SKM-1 (cell line): ENCODE measurements around the gene WDR74.
"Not testable (repeated sequence)": the region's sequence is repeated elsewhere in the genome, so short reads cannot be mapped to it uniquely, and the experiment has no call there.

Source experiments
- DNase-seq: peaks from one replicate; lab custom pipeline; 2025; ENCODE audit not compliant: unreplicated experiment; lab: John Stamatoyannopoulos, UW

WDR74 gene

DNA sequence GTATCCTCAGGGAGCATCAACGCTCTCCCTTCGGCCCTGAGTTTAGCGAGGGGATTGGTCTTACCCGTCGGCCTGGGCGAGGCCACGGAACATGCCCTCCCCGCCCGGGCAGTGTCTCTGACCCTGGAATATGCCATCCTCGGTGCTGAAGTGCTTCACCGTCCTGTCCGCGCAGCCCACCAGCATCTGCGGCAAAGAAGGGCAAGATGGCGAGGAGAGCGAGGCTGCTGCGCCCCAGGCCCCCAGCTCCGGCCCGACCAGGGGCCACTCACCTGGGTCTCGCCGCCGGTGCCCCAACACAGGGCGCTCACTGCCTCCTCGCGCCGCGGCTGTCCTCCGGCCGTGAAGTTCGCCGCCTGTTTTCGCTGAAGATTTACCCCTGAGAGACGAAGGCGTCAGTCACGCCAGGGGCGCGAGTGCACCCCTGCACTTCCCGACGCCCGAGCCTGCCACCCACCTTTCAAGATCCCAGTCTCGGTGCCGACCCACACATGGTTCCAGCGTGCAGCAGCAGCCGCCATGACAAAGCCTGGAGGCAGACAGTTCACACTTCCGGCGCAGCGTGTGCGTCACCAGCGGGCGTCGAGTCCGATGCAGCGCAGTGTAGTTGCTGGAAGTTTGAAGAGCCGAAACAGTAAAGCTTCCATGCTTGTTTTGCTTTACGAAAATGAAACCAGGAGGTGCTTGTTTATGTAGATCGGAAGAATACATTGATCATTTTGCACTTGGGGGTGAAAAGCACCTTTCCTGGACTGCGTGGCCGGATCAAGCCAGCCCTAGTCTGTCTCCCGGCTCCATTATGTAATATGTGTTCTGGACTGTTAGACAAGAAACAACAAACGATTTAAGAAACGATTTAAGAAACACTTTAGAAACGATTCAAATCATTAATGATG, at the start of gene WDR74:
TSS of gene WDR74 (minus strand) at position 541 of the 896 bp plus-strand sequence. CDS start at position 521, 20 bp downstream.
- DNase-seq = peak; percentile 68

DNA sequence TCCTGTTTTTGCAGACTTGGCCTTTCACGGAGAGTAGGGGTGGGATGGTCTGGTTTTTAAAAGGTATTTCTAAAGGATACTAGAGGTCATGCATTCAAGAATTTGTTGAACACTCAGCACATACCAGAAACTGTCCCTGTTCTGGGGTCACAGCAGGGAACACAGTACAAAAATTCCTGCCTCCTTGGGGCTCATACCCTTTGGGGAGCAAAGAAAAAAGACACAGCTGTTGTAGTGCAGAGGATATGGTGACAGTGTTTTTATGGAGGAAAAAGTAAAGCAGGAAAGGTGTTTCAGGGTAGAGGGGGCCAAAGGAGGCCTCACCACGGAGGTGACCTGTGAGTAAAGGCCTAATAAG, 49.7 kb upstream of the WDR74 start:
- no peak for DNase-seq

DNA sequence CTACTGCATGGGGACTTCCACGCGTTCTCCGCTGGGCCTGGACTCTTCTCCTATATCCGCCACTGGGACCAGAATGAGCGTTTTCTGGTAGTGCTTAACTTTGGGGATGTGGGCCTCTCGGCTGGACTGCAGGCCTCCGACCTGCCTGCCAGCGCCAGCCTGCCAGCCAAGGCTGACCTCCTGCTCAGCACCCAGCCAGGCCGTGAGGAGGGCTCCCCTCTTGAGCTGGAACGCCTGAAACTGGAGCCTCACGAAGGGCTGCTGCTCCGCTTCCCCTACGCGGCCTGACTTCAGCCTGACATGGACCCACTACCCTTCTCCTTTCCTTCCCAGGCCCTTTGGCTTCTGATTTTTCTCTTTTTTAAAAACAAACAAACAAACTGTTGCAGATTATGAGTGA, 49.0 kb upstream of the WDR74 start:
- DNase-seq = no peak

- no peak for DNase-seq
These were observed 45.9 kb upstream of the WDR74 start for GRCh38 chr11:62885137-62885750.

- no peak for DNase-seq
These were observed 44.3 kb upstream of the WDR74 start for GRCh38 chr11:62883673-62884072.

DNA sequence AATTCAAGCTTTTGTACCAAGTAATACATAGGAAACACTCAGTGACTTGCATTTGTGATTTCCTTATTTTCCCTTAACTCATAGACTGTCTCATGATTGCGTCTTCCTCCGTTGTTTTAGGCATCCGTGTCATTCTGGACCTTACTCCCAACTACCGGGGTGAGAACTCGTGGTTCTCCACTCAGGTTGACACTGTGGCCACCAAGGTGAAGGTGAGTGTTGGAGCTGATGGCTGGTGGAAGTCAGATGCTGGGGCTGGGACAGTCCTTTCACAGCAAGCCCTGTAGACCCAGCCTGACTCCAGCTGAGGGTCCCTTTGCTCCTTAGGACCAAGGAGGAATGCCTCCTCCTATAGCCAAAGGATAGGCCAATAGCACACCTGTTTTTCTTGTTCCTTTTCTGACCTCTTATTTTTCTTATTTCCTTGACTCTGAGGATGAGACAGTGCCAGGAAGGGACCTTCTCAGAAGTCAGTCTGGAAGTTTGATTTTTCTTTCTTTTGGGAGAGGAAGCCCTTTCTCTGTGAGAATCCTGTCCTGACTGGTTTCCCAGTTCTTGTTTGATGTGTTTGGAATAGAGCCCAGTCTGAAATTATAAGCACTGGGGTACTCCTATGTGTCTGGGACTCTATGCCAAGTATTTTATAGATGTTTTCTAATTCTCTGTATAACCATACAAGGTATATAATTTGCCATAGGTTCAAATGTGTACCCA, 43.6 kb upstream of the WDR74 start:
- DNase-seq = no peak

DNA sequence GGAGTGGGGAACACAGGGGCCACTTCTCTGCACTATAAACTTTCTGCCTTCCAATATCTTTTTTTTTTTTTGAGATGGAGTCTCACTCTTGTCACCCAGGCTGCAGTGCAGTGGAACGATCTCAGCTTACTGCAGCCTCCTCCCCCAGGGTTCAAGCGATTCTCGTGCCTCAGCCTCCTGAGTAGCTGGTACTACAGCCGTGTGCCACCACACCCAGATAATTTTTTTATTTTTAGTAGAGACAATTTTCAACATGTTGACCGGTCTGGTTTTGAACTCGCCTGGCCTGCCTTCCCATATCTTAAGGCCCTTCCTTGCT, 43.0 kb upstream of the WDR74 start:
- no peak for DNase-seq

DNA sequence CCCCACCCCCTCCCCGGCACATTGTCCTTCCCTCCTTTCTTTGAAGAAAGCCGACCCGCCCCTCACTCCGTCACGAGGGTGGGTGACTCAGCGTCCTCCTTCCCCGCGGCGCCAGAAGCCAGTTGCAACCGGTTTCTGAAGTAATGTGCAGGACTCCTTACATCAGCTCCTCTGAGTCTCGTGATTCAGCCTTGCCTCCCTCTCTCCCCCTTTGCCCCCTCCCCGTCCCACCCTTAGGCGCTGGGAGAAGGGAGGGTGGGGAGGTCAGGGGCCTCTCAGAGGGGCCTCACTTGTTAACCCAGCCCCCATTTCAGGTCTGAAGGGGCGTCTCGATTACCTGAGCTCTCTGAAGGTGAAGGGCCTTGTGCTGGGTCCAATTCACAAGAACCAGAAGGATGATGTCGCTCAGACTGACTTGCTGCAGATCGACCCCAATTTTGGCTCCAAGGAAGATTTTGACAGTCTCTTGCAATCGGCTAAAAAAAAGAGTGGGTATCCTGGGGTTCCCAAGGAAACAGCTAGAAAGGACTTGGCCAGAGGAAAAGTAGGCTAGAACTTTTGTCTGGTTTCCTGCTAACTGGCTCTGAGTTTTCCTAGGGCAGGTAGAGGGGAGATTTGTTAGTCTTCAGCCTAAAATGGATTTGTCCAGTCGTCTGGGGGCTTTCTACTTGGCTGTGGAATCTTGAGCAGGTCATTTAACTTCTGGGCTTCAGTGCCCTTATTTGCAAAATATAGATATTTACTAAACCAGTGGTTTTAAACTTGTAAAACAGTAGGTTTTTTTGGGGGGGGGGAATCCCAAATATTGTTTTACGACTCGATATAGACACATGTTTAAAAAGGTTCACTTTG, 42.4 kb upstream of the WDR74 start:
- DNase-seq = peak; percentile 97

DNA sequence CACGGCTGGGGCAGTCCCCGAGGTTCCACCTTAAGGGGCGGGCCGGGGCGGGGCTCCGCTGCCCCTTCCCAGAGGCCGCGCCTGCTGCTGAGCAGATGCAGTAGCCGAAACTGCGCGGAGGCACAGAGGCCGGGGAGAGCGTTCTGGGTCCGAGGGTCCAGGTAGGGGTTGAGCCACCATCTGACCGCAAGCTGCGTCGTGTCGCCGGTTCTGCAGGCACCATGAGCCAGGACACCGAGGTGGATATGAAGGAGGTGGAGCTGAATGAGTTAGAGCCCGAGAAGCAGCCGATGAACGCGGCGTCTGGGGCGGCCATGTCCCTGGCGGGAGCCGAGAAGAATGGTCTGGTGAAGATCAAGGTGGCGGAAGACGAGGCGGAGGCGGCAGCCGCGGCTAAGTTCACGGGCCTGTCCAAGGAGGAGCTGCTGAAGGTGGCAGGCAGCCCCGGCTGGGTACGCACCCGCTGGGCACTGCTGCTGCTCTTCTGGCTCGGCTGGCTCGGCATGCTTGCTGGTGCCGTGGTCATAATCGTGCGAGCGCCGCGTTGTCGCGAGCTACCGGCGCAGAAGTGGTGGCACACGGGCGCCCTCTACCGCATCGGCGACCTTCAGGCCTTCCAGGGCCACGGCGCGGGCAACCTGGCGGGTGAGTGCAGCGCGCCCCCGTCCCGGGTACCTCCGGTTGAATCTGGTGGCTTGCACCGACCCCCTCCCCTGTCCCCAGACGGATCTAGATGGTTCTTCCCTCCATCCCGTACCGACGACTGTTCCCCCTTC, 41.6 kb upstream of the WDR74 start, which contains the start of gene SLC3A2:
TSS of gene SLC3A2 (plus strand) at position 94 of the 776 bp plus-strand sequence. CDS start at position 222, 128 bp downstream.
- peak; percentile 81 for DNase-seq

DNA sequence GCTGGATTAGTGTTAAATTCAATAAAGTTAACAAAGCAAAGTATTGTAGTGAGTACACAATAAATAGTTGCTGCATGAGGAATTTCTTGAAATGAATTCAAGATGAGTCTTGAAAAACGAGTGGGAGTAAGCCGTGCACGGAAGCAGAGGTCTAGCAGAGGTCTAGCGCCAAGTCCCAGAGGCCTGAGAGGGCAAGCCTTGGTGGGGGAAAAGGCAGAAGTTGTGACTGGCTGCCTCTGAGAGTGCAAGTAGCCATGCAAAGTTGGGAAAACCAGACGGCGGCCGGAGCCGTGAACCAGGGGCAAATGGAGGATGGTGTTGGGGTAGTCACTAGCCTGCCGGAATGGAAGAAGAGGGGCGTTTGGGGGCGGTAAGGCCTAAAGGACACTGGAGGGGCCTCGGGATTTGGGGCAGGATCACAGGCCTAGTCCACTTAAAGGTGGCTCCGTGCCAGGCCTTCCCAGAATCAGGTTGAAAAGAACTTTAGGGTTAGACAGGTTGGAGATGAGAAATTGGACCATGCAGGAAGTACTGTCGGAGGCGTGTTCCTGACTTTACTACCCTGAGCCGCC, 40.9 kb upstream of the WDR74 start:
- DNase-seq = no peak

DNA sequence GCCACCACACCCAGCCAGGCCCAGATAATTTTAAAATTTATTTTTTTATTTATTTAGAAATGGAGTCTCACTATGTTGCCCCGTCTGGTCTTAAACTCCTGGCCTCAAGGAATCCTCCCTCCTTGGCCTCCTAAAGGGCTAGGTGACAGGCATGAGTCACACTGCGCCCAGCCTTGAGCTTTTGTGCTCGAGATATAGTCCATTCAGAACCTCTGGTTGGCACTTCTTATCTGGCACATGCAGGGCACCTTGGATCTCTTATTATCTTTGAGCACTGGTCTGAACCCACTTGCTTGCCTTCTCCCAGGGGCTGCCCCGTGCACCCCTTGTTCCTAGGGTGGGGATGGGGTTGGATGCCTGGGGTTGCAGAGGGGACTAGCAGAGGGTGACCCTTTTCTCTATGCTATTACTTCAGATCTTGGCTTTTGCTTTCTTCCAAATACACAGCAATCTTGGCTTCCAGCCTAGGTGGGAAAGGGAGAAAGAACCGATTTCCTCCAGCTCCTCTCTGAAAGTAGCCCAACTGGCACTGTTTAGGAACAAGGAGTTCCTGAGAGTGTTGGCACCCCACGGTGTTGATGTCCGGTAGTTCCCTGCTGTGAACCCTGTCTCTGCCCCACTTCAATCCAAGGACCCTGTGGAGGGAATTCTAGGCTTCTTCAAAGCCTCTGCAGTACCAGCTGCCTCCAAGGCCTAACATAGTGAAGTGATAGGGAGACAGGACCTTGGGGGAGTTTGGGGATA, 40.0 kb upstream of the WDR74 start:
- DNase-seq = no peak

- no peak for DNase-seq
These were observed 37.3 kb upstream of the WDR74 start for GRCh38 chr11:62876712-62877111.

GRCh38 chr11:62875698-62876478, 36.5 kb upstream of the WDR74 start:
- DNase-seq = no peak

- no peak for DNase-seq
These were observed 35.5 kb upstream of the WDR74 start for GRCh38 chr11:62874851-62875250.

GRCh38 chr11:62865635-62866034, 26.2 kb upstream of the WDR74 start:
- no peak for DNase-seq

- no peak for DNase-seq
These were observed 24.4 kb upstream of the WDR74 start for GRCh38 chr11:62863687-62864335.

GRCh38 chr11:62861564-62862192, 22.3 kb upstream of the WDR74 start:
- not testable (repeated sequence) for DNase-seq
